PC-3 (cell line): ENCODE data around the gene GRB14. TPM values are rescaled to one million over a fixed set of nuclear protein-coding genes. Genes with fewer than 3 reads are reported as not detected.
A peak's percentile ranks its signal among the peaks of the same experiment; 100 is the strongest.

Experiments
- ATAC-seq: fragments of 200-7000 bp; cut with Tn5 transposase; 2 replicates; pipeline ENCODE4 v1.9.1; 2020; ENCODE audit warnings: mild to moderate bottlenecking, moderate library complexity
- BruUV-seq: library from RNA; stranded (reverse); fragments of 400-500 nt; replicated peaks from 2 replicates; lab custom pipeline; 2021; lab: Mats Ljungman, UMichigan
- CTCF ChIA-PET: fragments of 300-600 bp; sonication (Branson Sonifier 250); formaldehyde crosslinking; loops from one replicate; lab custom pipeline; 2022; ENCODE audit warnings: antibody characterized with exemption; lab: Charles Lee
- POLR2A ChIA-PET: fragments of 300-600 bp; sonication (Branson Sonifier 250); formaldehyde crosslinking; loops from one replicate; lab custom pipeline; 2022; ENCODE audit warnings: antibody characterized with exemption; ENCODE audit not compliant: unreplicated experiment; lab: Charles Lee
- DNase-seq: peaks from one replicate; pipeline ENCODE4 v3.0.0-alpha.2; 2015
- H2AFZ ChIP-seq: fragments of 300-600 bp; sonication (generic); 2 replicates; pipeline ENCODE4 v1.6.0; 2016; ENCODE audit warnings: antibody characterized with exemption, low read length
- H3F3A ChIP-seq: fragments of 300-600 bp; sonication (generic); one replicate; pipeline ENCODE4 v1.6.0; 2017; ENCODE audit warnings: antibody characterized with exemption, low read length, control low read depth, mild to moderate bottlenecking; ENCODE audit not compliant: unreplicated experiment
- H3K27ac ChIP-seq: fragments of 300-600 bp; sonication (generic); 2 replicates; pipeline ENCODE4 v1.5.1; 2016; ENCODE audit warnings: mild to moderate bottlenecking, low read length
- H3K27me3 ChIP-seq: fragments of 300-600 bp; sonication (generic); 2 replicates; pipeline ENCODE4 v1.6.1; 2016; ENCODE audit warnings: low read length, mixed read lengths
- H3K36me3 ChIP-seq: fragments of 300-600 bp; sonication (generic); 2 replicates; pipeline ENCODE4 v1.6.1; 2016; ENCODE audit warnings: low read depth, mixed run types, low read length, mixed read lengths
- H3K4me1 ChIP-seq: fragments of 300-600 bp; sonication (generic); 2 replicates; pipeline ENCODE4 v1.5.1; 2016; ENCODE audit warnings: low read length; ENCODE audit not compliant: insufficient read depth
- H3K4me2 ChIP-seq: fragments of 300-600 bp; sonication (generic); 2 replicates; pipeline ENCODE4 v1.6.0; 2016; ENCODE audit warnings: low read length
- H3K4me3 ChIP-seq: fragments of 300-600 bp; sonication (generic); 2 replicates; pipeline ENCODE4 v1.5.1; 2016; ENCODE audit warnings: mild to moderate bottlenecking, low read length, mixed read lengths
- H3K79me2 ChIP-seq: fragments of 300-600 bp; sonication (generic); 2 replicates; pipeline ENCODE4 v1.6.1; 2017; ENCODE audit warnings: low read length, mixed read lengths
- H3K9ac ChIP-seq: fragments of 300-600 bp; sonication (generic); 2 replicates; pipeline ENCODE4 v1.6.0; 2016; ENCODE audit warnings: mild to moderate bottlenecking, low read length
- H3K9me2 ChIP-seq: fragments of 300-600 bp; sonication (generic); replicated peaks from 2 replicates; pipeline ENCODE4 v1.6.1; 2016; ENCODE audit warnings: mixed run types, low read length, mixed read lengths
- H3K9me3 ChIP-seq: fragments of 300-600 bp; sonication (generic); 2 replicates; pipeline ENCODE4 v1.6.1; 2016; ENCODE audit warnings: low read length, mixed read lengths
- H4K20me1 ChIP-seq: fragments of 300-600 bp; sonication (generic); 2 replicates; pipeline ENCODE4 v1.6.1; 2016; ENCODE audit warnings: low read length, mixed read lengths
- EZH2 ChIP-seq: fragments of 300-600 bp; sonication (generic); IDR thresholded peaks from one replicate; pipeline ENCODE4 v1.6.1; 2017; ENCODE audit warnings: antibody characterized with exemption, mild to moderate bottlenecking, low read length; ENCODE audit not compliant: unreplicated experiment
- EZH2phosphoT487 ChIP-seq: fragments of 300-600 bp; sonication (generic); IDR thresholded peaks from 2 replicates; pipeline ENCODE4 v1.6.1; 2018; ENCODE audit warnings: mild to moderate bottlenecking, antibody characterized with exemption, low read length, borderline replicate concordance
- intact Hi-C: fragments of 100-400 bp; cut with micrococcal nuclease; formaldehyde crosslinking; loops from 2 replicates; pipeline ENCODE4 v1.9.0; 2023
- total RNA-seq: library from RNA; depleted of rRNA; stranded (reverse); fragments of >200 nt; gene quantifications from 2 replicates; pipeline ENCODE4 v1.2.3, GENCODE V29; 2014
- TF ChIP-seq, protein P1 (sequence below): fragments of 300-600 bp; sonication (generic); conservative IDR thresholded peaks from 2 replicates; pipeline ENCODE4 v1.5.1; 2017; ENCODE audit warnings: antibody characterized with exemption, low read depth, mild to moderate bottlenecking, low read length

The GRB14 gene
- total RNA-seq, 1 experiment from 2014 or later, result 0.84 TPM

- Histone ChIP-seq H3K27ac (no peak overlapping the region), H3F3A (no peaks in the 10 kb centered on the region), H3K4me3 (no peak overlapping the region), H3K4me1 (no peaks in the 10 kb centered on the region), H4K20me1 (no peaks in the 10 kb centered on the region), H3K9me2 (no peaks in the 10 kb centered on the region), H3K4me2 (no peak overlapping the region), H3K9me3 (no peaks in the 10 kb centered on the region), H3K27me3 (peaks cover 35% of the 10 kb centered on the region), H3K79me2 (no peaks in the 10 kb centered on the region), H3K9ac (no peak overlapping the region), H2AFZ (no peak overlapping the region), H3K36me3 (peaks cover 2% of the 10 kb centered on the region; the same call in 1 of the 2 replicates)
- no TSS peak for BruUV-seq
- intact Hi-C loops, result loop anchor here (2.0 kb wide), 1 partner anchor 39 kb away; no protein-coding TSS in a partner anchor
- DNase-seq, result peak; percentile 78
- POLR2A ChIA-PET, result no interaction called here
- peak; percentile 86 for ATAC-seq
- TF ChIP-seq, protein P1, sequence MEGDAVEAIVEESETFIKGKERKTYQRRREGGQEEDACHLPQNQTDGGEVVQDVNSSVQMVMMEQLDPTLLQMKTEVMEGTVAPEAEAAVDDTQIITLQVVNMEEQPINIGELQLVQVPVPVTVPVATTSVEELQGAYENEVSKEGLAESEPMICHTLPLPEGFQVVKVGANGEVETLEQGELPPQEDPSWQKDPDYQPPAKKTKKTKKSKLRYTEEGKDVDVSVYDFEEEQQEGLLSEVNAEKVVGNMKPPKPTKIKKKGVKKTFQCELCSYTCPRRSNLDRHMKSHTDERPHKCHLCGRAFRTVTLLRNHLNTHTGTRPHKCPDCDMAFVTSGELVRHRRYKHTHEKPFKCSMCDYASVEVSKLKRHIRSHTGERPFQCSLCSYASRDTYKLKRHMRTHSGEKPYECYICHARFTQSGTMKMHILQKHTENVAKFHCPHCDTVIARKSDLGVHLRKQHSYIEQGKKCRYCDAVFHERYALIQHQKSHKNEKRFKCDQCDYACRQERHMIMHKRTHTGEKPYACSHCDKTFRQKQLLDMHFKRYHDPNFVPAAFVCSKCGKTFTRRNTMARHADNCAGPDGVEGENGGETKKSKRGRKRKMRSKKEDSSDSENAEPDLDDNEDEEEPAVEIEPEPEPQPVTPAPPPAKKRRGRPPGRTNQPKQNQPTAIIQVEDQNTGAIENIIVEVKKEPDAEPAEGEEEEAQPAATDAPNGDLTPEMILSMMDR, result peak; percentile 99
- TF ChIP-seq EZH2phosphoT487, result no peak
- CTCF ChIA-PET, result interaction anchor here (0.7 to 1.9 kb wide), 2 partner anchors 38 to 40 kb away, joined by 3 to 6 read pairs; no protein-coding TSS in a partner anchor
Observed at GRCh38 chr2:164599954-164600589, 21.2 kb downstream of the GRB14 start.

DNA sequence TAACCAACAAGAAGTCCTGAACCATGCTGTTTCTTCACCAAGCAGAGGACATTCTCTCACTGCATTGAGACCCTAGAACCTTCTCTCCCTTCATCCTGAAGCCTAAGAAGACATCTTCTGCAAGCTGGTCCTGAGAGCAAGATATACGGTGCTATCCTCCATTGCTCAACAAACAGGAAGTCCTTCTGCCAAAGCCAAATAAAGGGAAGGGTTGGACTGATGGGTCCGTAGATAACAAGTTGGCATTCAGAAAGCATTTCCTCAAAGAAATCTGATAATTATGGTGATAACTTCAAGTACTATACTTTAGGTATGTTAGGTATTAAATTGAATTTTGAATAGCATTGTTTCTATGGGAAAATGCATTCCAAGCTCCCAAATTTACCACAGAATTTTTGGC lies 23.3 kb downstream of the GRB14 start:
- ChIA-PET POLR2A (no interaction called here), CTCF (no interaction called here)
- no peak for TF ChIP-seq EZH2phosphoT487
- no peak for TF ChIP-seq EZH2
- TF ChIP-seq, protein P1, result no peak
- no peak overlapping the region for H3K4me3 ChIP-seq
- H3K4me2 ChIP-seq, result no peak overlapping the region
- H3F3A ChIP-seq, result no peaks in the 10 kb centered on the region
- no TSS peak for BruUV-seq
- H3K9me3 ChIP-seq, result no peaks in the 10 kb centered on the region
- H3K36me3 ChIP-seq, result peaks cover 2% of the 10 kb centered on the region; the same call in 1 of the 2 replicates
- no peak overlapping the region for H2AFZ ChIP-seq
- H3K79me2 ChIP-seq, result no peaks in the 10 kb centered on the region
- intact Hi-C loops, result no loop called here
- no peak for DNase-seq
- H3K27me3 ChIP-seq, result peaks cover 42% of the 10 kb centered on the region
- no peaks in the 10 kb centered on the region for H4K20me1 ChIP-seq
- no peak overlapping the region for H3K27ac ChIP-seq
- ATAC-seq, result no peak
- no peaks in the 10 kb centered on the region for H3K9me2 ChIP-seq
- no peak overlapping the region for H3K9ac ChIP-seq
- H3K4me1 ChIP-seq, result no peaks in the 10 kb centered on the region

GRCh38 chr2:164595031-164595430 lies 26.3 kb downstream of the GRB14 start:
- H3K27ac ChIP-seq, result no peak overlapping the region
- H4K20me1 ChIP-seq, result no peaks in the 10 kb centered on the region
- ATAC-seq, result no peak
- H3K4me3 ChIP-seq, result no peak overlapping the region
- no peaks in the 10 kb centered on the region for H3K9me2 ChIP-seq
- peaks cover 2% of the 10 kb centered on the region; the same call in 1 of the 2 replicates for H3K36me3 ChIP-seq
- no TSS peak for BruUV-seq
- no peaks in the 10 kb centered on the region for H3K9me3 ChIP-seq
- no peak for TF ChIP-seq EZH2phosphoT487
- TF ChIP-seq, protein P1, result no peak
- no peak for TF ChIP-seq EZH2
- DNase-seq, result no peak
- peaks cover 42% of the 10 kb centered on the region for H3K27me3 ChIP-seq
- no peak overlapping the region for H2AFZ ChIP-seq
- no peaks in the 10 kb centered on the region for H3F3A ChIP-seq
- POLR2A ChIA-PET, result no interaction called here
- H3K4me2 ChIP-seq, result no peak overlapping the region
- H3K4me1 ChIP-seq, result no peaks in the 10 kb centered on the region
- no peaks in the 10 kb centered on the region for H3K79me2 ChIP-seq
- intact Hi-C loops, result no loop called here
- CTCF ChIA-PET, result no interaction called here
- H3K9ac ChIP-seq, result no peak overlapping the region
